Mesenchymal stem cell (in vitro differentiated cells and primary cell): Measurements from ENCODE around the gene CA10.

ENCODE experiments used
- DNase-seq: peaks from one replicate; pipeline ENCODE4 v3.0.0-alpha.2; 2013
- H2AFZ ChIP-seq: one replicate; pipeline ENCODE4 v1.6.1; 2013; ENCODE audit warnings: low read depth, mild to moderate bottlenecking, control low read depth, inconsistent platforms, low read length, moderate library complexity
- H2AK5ac ChIP-seq: 2 replicates; pipeline ENCODE4 v1.6.1; 2013; ENCODE audit warnings: low read length, moderate library complexity, mild to moderate bottlenecking, inconsistent platforms; ENCODE audit not compliant: severe bottlenecking
- H2BK120ac ChIP-seq: one replicate; pipeline ENCODE4 v1.6.1; 2013; ENCODE audit warnings: low read depth, mild to moderate bottlenecking, inconsistent platforms, low read length, moderate library complexity
- H2BK12ac ChIP-seq, 2 experiments: one replicate each; pipeline ENCODE4 v1.6.1; 2013; ENCODE audit warnings: inconsistent platforms in 2 of 2, low read length in 2 of 2, mild to moderate bottlenecking in 2 of 2, moderate library complexity in 2 of 2, control low read depth in 1 of 2
- H2BK15ac ChIP-seq: one replicate; pipeline ENCODE4 v1.6.1; 2013; ENCODE audit warnings: mild to moderate bottlenecking, low read depth, inconsistent platforms; ENCODE audit not compliant: poor library complexity, severe bottlenecking
- H2BK5ac ChIP-seq: 2 replicates; pipeline ENCODE4 v1.6.1; 2013; ENCODE audit warnings: low read depth, mild to moderate bottlenecking, low read length, control low read depth, inconsistent platforms; ENCODE audit not compliant: poor library complexity, severe bottlenecking
- H3K14ac ChIP-seq, 2 experiments: one replicate each; pipeline ENCODE4 v1.6.1; 2013; ENCODE audit warnings: inconsistent platforms in 2 of 2, low read length in 2 of 2, control low read depth in 1 of 2, mild to moderate bottlenecking in 1 of 2, moderate library complexity in 1 of 2
- H3K18ac ChIP-seq, 2 experiments: one replicate each; pipeline ENCODE4 v1.6.1; 2013; ENCODE audit warnings: inconsistent platforms in 2 of 2, low read length in 2 of 2, control low read depth in 1 of 2, low read depth in 1 of 2, mild to moderate bottlenecking in 1 of 2
- H3K23ac ChIP-seq, 2 experiments: one replicate each; pipeline ENCODE4 v1.6.1; 2013; ENCODE audit warnings: inconsistent platforms in 2 of 2, low read length in 2 of 2, mild to moderate bottlenecking in 2 of 2, moderate library complexity in 2 of 2, control low read depth in 1 of 2
- H3K27ac ChIP-seq: 2 replicates; pipeline ENCODE4 v1.5.1; 2013; ENCODE audit warnings: mild to moderate bottlenecking, moderate library complexity, low read length, control low read depth, inconsistent platforms; ENCODE audit not compliant: poor library complexity, severe bottlenecking
- H3K27me3 ChIP-seq, 2 experiments: 2 replicates each; pipeline versions ENCODE4 v1.6.1 to v1.7.0; 2013; ENCODE audit warnings: low read length in 2 of 2, mild to moderate bottlenecking in 2 of 2, moderate library complexity in 2 of 2, control low read depth in 1 of 2, inconsistent platforms in 1 of 2; ENCODE audit not compliant: control insufficient read depth in 1 of 2, insufficient read depth in 1 of 2
- H3K36me3 ChIP-seq, 2 experiments: 2 replicates each; pipeline versions ENCODE4 v1.6.1 to v1.7.0; 2013; ENCODE audit warnings: low read length in 2 of 2, control low read depth in 1 of 2, inconsistent platforms in 1 of 2, low read depth in 1 of 2, mild to moderate bottlenecking in 1 of 2; ENCODE audit not compliant: insufficient read depth in 2 of 2, control insufficient read depth in 1 of 2
- H3K4ac ChIP-seq, 2 experiments: one replicate each; pipeline ENCODE4 v1.6.1; 2013; ENCODE audit warnings: inconsistent platforms in 2 of 2, low read length in 2 of 2, mild to moderate bottlenecking in 2 of 2, moderate library complexity in 2 of 2, control low read depth in 1 of 2, low read depth in 1 of 2
- H3K4me1 ChIP-seq: 2 replicates; pipeline ENCODE4 v1.6.1; 2013; ENCODE audit warnings: low read depth, low read length, control low read depth; ENCODE audit not compliant: control insufficient read depth, insufficient read depth
- H3K4me2 ChIP-seq: 2 replicates; pipeline ENCODE4 v1.6.1; 2013; ENCODE audit warnings: low read length, mild to moderate bottlenecking, inconsistent platforms; ENCODE audit not compliant: poor library complexity, severe bottlenecking
- H3K4me3 ChIP-seq, 2 experiments: 2 replicates each; pipeline versions ENCODE4 v1.5.1 to v1.7.0; 2013; ENCODE audit warnings: low read length in 2 of 2, mild to moderate bottlenecking in 2 of 2, control low read depth in 1 of 2, low read depth in 1 of 2; ENCODE audit not compliant: insufficient read depth in 1 of 2
- H3K79me1 ChIP-seq: replicated peaks from 2 replicates; pipeline ENCODE4 v1.6.1; 2013; ENCODE audit warnings: mild to moderate bottlenecking, control low read depth, low read length, inconsistent platforms; ENCODE audit not compliant: poor library complexity, severe bottlenecking
- H3K9ac ChIP-seq: 2 replicates; pipeline ENCODE4 v1.7.0; 2013; ENCODE audit warnings: mild to moderate bottlenecking, low read length, moderate library complexity
- H3K9me3 ChIP-seq: 2 replicates; pipeline ENCODE4 v1.7.0; 2013; ENCODE audit warnings: mild to moderate bottlenecking, low read length; ENCODE audit not compliant: control insufficient read depth
- H4K8ac ChIP-seq: one replicate; pipeline ENCODE4 v1.6.1; 2013; ENCODE audit warnings: inconsistent platforms, mild to moderate bottlenecking, low read length, moderate library complexity
- H4K91ac ChIP-seq: one replicate; pipeline ENCODE4 v1.6.1; 2013; ENCODE audit warnings: mild to moderate bottlenecking, low read length, inconsistent platforms
- WGBS: methylation state at CpG from one replicate; pipeline ENCODE4 v1.1.7; 2013; ENCODE audit warnings: mixed read lengths; 5-methylcytosine and 5-hydroxymethylcytosine counted together

The CA10 gene

DNA sequence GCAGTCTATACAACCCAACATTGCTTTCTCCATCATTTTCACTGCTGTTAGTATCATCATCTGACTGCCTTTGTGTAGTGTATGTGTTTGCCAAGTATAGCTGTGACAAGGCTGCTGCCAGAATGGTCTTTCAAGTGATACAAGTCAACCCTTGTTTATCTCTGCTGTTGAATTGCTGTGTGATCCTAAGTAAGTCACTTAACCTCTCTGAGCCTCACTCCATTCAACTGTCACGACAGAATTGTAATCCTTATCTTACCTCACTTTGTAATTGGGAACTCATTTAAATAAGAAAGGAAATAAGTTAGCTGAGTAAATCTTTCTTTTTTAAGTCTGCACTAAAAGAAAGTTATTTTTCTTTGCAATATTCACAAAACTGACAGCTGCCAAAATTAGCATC lies 340.6 kb downstream of the CA10 start:
- Histone ChIP-seq H3K36me3 (no peaks in the 10 kb centered on the region), H4K91ac (no peak overlapping the region), H2BK5ac (no peak overlapping the region), H3K27me3 (no peaks in the 10 kb centered on the region), H2BK15ac (no peak overlapping the region), H3K79me1 (no peaks in the 10 kb centered on the region), H3K18ac (no peak overlapping the region), H3K23ac (no peak overlapping the region), H3K14ac (no peak overlapping the region), H3K9me3 (no peaks in the 10 kb centered on the region), H3K4me1 (no peaks in the 10 kb centered on the region), H4K8ac (no peak overlapping the region), H2AK5ac (no peak overlapping the region), H2AFZ (no peak overlapping the region), H2BK120ac (no peak overlapping the region), H3K4me2 (no peak overlapping the region), H3K9ac (no peak overlapping the region), H3K27ac (no peak overlapping the region), H3K4ac (no peak overlapping the region), H3K4me3 (no peak overlapping the region), H2BK12ac (no peak overlapping the region)
- DNase-seq, result no peak
- WGBS, result no CpG with 5 or more reads among the region's 1 CpG

- Histone ChIP-seq H3K36me3 (no peaks in the 10 kb centered on the region), H3K4me2 (no peak overlapping the region), H2BK12ac (no peak overlapping the region), H3K23ac (no peak overlapping the region), H3K18ac (no peak overlapping the region), H2BK120ac (no peak overlapping the region), H3K79me1 (no peaks in the 10 kb centered on the region), H2AFZ (no peak overlapping the region), H3K4me1 (no peaks in the 10 kb centered on the region), H2BK5ac (no peak overlapping the region), H3K9me3 (no peaks in the 10 kb centered on the region), H3K27ac (no peak overlapping the region), H3K4ac (no peak overlapping the region), H3K9ac (no peak overlapping the region), H3K14ac (no peak overlapping the region), H2AK5ac (no peak overlapping the region), H4K8ac (no peak overlapping the region), H4K91ac (no peak overlapping the region), H3K4me3 (no peak overlapping the region), H3K27me3 (no peaks in the 10 kb centered on the region), H2BK15ac (no peak overlapping the region)
- no peak for DNase-seq
Observed at GRCh38 chr17:51817117-51817516, 341.4 kb downstream of the CA10 start.

DNA sequence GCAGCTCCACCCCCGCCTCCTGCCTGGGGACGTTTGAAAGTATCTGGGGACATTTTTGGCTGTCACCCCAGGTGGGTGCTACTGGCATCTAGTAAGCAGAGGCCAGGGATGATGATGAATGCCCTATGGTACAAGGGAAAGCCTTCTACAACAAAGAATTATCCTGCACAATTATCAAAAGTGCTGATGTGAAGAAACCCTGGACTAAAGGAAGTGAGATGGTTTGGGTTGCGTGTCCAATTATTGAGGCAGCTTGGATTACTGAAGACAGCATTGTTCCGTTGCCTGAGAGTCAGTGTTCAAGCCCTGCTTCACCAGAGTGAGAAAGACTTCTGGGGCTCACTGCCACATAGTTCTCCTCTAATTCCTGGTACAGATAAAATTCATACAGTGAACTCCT lies 343.4 kb downstream of the CA10 start:
- DNase-seq, result no peak
- H4K8ac ChIP-seq, result no peak overlapping the region
- no peak overlapping the region for H4K91ac ChIP-seq
- H3K4ac ChIP-seq, result no peak overlapping the region
- no peak overlapping the region for H2BK120ac ChIP-seq
- WGBS, result 65% methylated on average over 4 of the region's 4 CpGs
- H2BK12ac ChIP-seq, result no peak overlapping the region
- no peaks in the 10 kb centered on the region for H3K79me1 ChIP-seq
- no peak overlapping the region for H3K18ac ChIP-seq
- no peak overlapping the region for H2BK15ac ChIP-seq
- H2AK5ac ChIP-seq, result no peak overlapping the region
- H3K27ac ChIP-seq, result no peak overlapping the region
- no peak overlapping the region for H3K9ac ChIP-seq
- H2AFZ ChIP-seq, result no peak overlapping the region
- no peaks in the 10 kb centered on the region for H3K27me3 ChIP-seq
- H3K9me3 ChIP-seq, result no peaks in the 10 kb centered on the region
- no peak overlapping the region for H3K4me3 ChIP-seq
- H3K14ac ChIP-seq, result no peak overlapping the region
- H2BK5ac ChIP-seq, result no peak overlapping the region
- no peak overlapping the region for H3K4me2 ChIP-seq
- H3K4me1 ChIP-seq, result no peaks in the 10 kb centered on the region
- H3K36me3 ChIP-seq, result no peaks in the 10 kb centered on the region
- no peak overlapping the region for H3K23ac ChIP-seq

- Histone ChIP-seq H3K9me3 (no peaks in the 10 kb centered on the region), H3K4me3 (no peak overlapping the region), H3K27me3 (peaks cover 0 to 4% of the 10 kb centered on the region in 2 experiments), H3K23ac (no peak overlapping the region), H3K79me1 (no peaks in the 10 kb centered on the region), H3K9ac (no peak overlapping the region), H2BK12ac (no peak overlapping the region), H2BK120ac (no peak overlapping the region), H3K27ac (no peak overlapping the region), H3K18ac (no peak overlapping the region), H4K91ac (no peak overlapping the region), H3K36me3 (no peaks in the 10 kb centered on the region), H2AFZ (no peak overlapping the region), H3K4me2 (no peak overlapping the region), H2AK5ac (no peak overlapping the region), H2BK15ac (no peak overlapping the region), H4K8ac (no peak overlapping the region), H2BK5ac (no peak overlapping the region), H3K4ac (no peak overlapping the region), H3K14ac (no peak overlapping the region), H3K4me1 (no peaks in the 10 kb centered on the region)
- DNase-seq, result no peak
Observed at GRCh38 chr17:51814521-51814920, 344.0 kb downstream of the CA10 start.
